ENCODE data around the gene TMEM151B. TPM values are rescaled to one million over a fixed set of nuclear protein-coding genes. Genes with fewer than 3 reads are reported as not detected.

TMEM151B gene
- total RNA-seq (2012; rRNA removed) (not detected in 2 replicates), polyA plus RNA-seq (2012; rRNA removed) (not detected in 2 replicates), Bru-seq, nascent RNA (not detected), BruChase-seq, experiment 1, labeled RNA remaining after a 6-hour chase (percentile 13 among the genes with signal in this experiment), BruChase-seq, experiment 2, labeled RNA remaining after a 2-hour chase (not detected)
- polyA plus RNA-seq (2012; cell fraction: cytosol; rRNA removed) = 0.01 TPM in 1 of 2 replicates, not detected in the other
- polyA plus RNA-seq (2012; cell fraction: nucleus; rRNA removed; ENCODE audit: low replicate concordance) = 0.06 and 0.15 TPM in 2 replicates
- long read RNA-seq = 0 reads

DNA sequence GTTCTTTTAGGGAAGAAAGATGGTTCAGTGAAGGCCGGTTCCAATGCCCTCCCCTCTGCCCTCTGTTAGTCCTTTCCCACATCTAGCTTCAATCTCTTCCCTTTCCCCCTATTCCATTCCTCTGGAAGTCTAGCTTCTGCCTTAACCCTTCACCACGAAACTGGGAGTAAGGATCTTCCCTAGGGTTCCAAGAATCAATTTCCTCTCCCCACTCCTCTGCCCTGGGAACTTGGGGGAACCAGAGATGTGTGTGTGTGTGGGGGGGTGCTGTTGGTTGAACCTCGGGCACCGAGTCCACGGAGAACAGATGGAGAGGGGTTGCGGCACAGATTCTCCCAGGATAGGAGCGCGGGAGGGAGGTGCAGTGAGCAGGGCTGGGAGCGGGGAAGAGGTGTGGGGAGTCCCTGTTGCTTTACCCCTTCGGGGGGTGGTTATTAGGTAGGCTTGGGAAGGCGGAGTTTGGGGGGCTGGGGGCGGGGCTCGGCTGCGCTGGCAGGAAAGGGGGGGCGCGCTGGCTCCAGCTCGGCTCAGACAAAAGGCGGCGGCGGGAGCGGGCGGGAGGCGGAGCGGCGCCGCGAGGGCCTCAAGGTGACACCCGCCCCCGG, at the start of gene TMEM151B:
Gene TMEM151B, plus strand, starts transcription at position 530 of the 605 bp plus-strand sequence. CDS start 293 bp downstream, outside the sequence.
- WGBS, 2 experiments (ENCODE audit: extremely low coverage in 2 of 2, insufficient read length in 1 of 2) = 0% methylated on average over 2 of the region's 29 CpGs; no CpG with 5 or more reads in 1 of the 2 experiments
- Histone ChIP-seq H3K14ac (replicated peaks; ENCODE audit: low read depth, low read length) (no peak within 1 kb of the TSS), H4K20me1 (ENCODE audit: insufficient read depth, low read length) (peaks cover 1% of the 10 kb centered on the region; the same call in 1 of the 2 replicates), H2AK9ac (replicated peaks; ENCODE audit: low read depth, low read length, poor library complexity) (no peak within 1 kb of the TSS), H3K79me1 (ENCODE audit: low read depth in 1 of 2, low read length in 2 of 2) (no peaks in the 10 kb centered on the region), H4K8ac (ENCODE audit: low read depth in 2 of 2, low read length in 2 of 2) (no peak within 1 kb of the TSS), H3K9ac (ENCODE audit: low read depth, low read length) (no peak within 1 kb of the TSS), H4K5ac (ENCODE audit: low read depth, low read length) (no peak within 1 kb of the TSS), H3K9me3 (ENCODE audit: control insufficient read depth, insufficient read depth, low read length) (no peaks in the 10 kb centered on the region), H3K4me2 (ENCODE audit: low read depth, low read length) (no peak within 1 kb of the TSS; the same call in 1 of the 2 replicates), H3K4ac (ENCODE audit: low read depth, low read length) (no peak within 1 kb of the TSS), H3K18ac (ENCODE audit: low read depth, low read length) (no peak within 1 kb of the TSS), H2AK5ac (ENCODE audit: low read depth, low read length) (no peak within 1 kb of the TSS), H2BK120ac (ENCODE audit: low read depth, low read length) (no peak within 1 kb of the TSS), H2BK5ac (ENCODE audit: low read depth, low read length, poor library complexity, severe bottlenecking) (no peak within 1 kb of the TSS), H3K4me3 (ENCODE audit: insufficient read depth, low read depth, low read length) (no peak within 1 kb of the TSS; the same call in 1 of the 2 replicates), H3K4me1 (ENCODE audit: control insufficient read depth, insufficient read depth, low read length) (no peaks in the 10 kb centered on the region), H3K9me1 (ENCODE audit: insufficient read depth, low read length) (no peaks in the 10 kb centered on the region), H2AFZ (replicated peaks; ENCODE audit: low read length, poor library complexity) (no peak within 1 kb of the TSS), H3K23ac (ENCODE audit: low read depth, low read length) (no peak within 1 kb of the TSS), H4K91ac (ENCODE audit: insufficient read depth, low read depth, low read length) (no peak within 1 kb of the TSS), H3K27ac (ENCODE audit: insufficient read depth, low read length) (no peak within 1 kb of the TSS), H3K56ac (ENCODE audit: extremely low read depth, insufficient read depth, low read length) (no peak within 1 kb of the TSS), H2BK20ac (ENCODE audit: low read depth, low read length) (no peak within 1 kb of the TSS), H2BK15ac (ENCODE audit: low read depth, low read length) (no peak within 1 kb of the TSS), H3K36me3 (ENCODE audit: control insufficient read depth, insufficient read depth, low read length) (no peaks in the 10 kb centered on the region), H3K27me3 (ENCODE audit: control insufficient read depth, insufficient read depth, low read length) (peaks cover 55% of the 10 kb centered on the region)
- POLR2A ChIA-PET (ENCODE audit: unreplicated experiment) = no interaction called here
- no peak for ATAC-seq (ENCODE audit: low read depth)
- in situ Hi-C loops (cut with MboI; ENCODE audit: low sequenced_read_pairs) (no loop called here), dilution Hi-C loops (cut with HindIII; ENCODE audit: low sequenced_read_pairs, unreplicated experiment) (no loop called here), intact Hi-C loops (cut with micrococcal nuclease) (no loop called here)
- no peak for TF ChIP-seq USF2 (IDR thresholded peaks at IDR 0.05; ENCODE audit: low read depth, low read length)
- TF ChIP-seq, protein P1, sequence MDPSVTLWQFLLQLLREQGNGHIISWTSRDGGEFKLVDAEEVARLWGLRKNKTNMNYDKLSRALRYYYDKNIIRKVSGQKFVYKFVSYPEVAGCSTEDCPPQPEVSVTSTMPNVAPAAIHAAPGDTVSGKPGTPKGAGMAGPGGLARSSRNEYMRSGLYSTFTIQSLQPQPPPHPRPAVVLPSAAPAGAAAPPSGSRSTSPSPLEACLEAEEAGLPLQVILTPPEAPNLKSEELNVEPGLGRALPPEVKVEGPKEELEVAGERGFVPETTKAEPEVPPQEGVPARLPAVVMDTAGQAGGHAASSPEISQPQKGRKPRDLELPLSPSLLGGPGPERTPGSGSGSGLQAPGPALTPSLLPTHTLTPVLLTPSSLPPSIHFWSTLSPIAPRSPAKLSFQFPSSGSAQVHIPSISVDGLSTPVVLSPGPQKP (IDR thresholded peaks at IDR 0.05; ENCODE audit: borderline replicate concordance, low read depth, low read length) = no peak
- TF ChIP-seq POLR2A (IDR thresholded peaks at IDR 0.05; ENCODE audit: low read depth, low read length) = no peak
- TF ChIP-seq CEBPB (IDR thresholded peaks at IDR 0.05; ENCODE audit: low read depth, low read length) = no peak
- TF ChIP-seq NFE2L2 (IDR thresholded peaks at IDR 0.05; ENCODE audit: low read depth, low read length) = no peak
- no peak for TF ChIP-seq MXI1 (IDR thresholded peaks at IDR 0.05; ENCODE audit: borderline replicate concordance, low read depth, low read length)
- no peak for TF ChIP-seq RFX5 (IDR thresholded peaks at IDR 0.05; ENCODE audit: low read depth, low read length)
- CTCF ChIA-PET = interaction anchor here (1.1 kb wide), 1 partner anchor 64 kb away, joined by 3 read pairs; no protein-coding TSS in a partner anchor
- DNase-seq = no peak
- BruUV-seq (replicated peaks) = no TSS peak
